ENCODE results near the gene CACNG1.

- no peak for TF ChIP-seq CTCF (conservative IDR thresholded peaks at IDR 0.05; ENCODE audit: low read length)
- TF ChIP-seq EZH2phosphoT487 (IDR thresholded peaks at IDR 0.05; ENCODE audit: borderline replicate concordance, low read depth, low read length): no peak
Observed at GRCh38 chr17:67013891-67014290, 30.5 kb upstream of the CACNG1 start.

All from OCI-LY7 (cell line).